Osteoblast (primary cell): ENCODE results near the gene POM121. TPM values are rescaled to one million over a fixed set of nuclear protein-coding genes. Genes with fewer than 3 reads are reported as not detected.
"Not testable (repeated sequence)": the region's sequence is repeated elsewhere in the genome, so short reads cannot be mapped to it uniquely, and the experiment has no call there.

Experiments used
- DNase-seq: peaks from one replicate; pipeline ENCODE4 v3.0.0; 2011; ENCODE audit warnings: low spot score, mixed read lengths; ENCODE audit not compliant: insufficient read length; ENCODE audit errors: missing footprints
- H2AFZ ChIP-seq: 2 replicates; pipeline ENCODE4 v1.6.0; 2011; ENCODE audit warnings: mild to moderate bottlenecking, low read length
- H3K27ac ChIP-seq: 2 replicates; pipeline ENCODE4 v1.5.1; 2011; ENCODE audit warnings: mild to moderate bottlenecking, low read depth, low read length, moderate library complexity
- H3K27me3 ChIP-seq: 2 replicates; pipeline ENCODE4 v1.6.0; 2012; ENCODE audit warnings: mild to moderate bottlenecking, control low read depth, inconsistent platforms, low read length, moderate library complexity; ENCODE audit not compliant: insufficient read depth
- H3K36me3 ChIP-seq: 2 replicates; pipeline ENCODE4 v1.5.1; 2011; ENCODE audit warnings: mild to moderate bottlenecking, low read length, control low read depth, moderate library complexity; ENCODE audit not compliant: insufficient read depth
- H3K4me1 ChIP-seq: 2 replicates; pipeline ENCODE4 v1.5.1; 2011; ENCODE audit warnings: mild to moderate bottlenecking, low read length, control low read depth, moderate library complexity; ENCODE audit not compliant: insufficient read depth
- H3K4me2 ChIP-seq: 2 replicates; pipeline ENCODE4 v1.6.0; 2011; ENCODE audit warnings: mild to moderate bottlenecking, low read length; ENCODE audit not compliant: insufficient read depth
- H3K4me3 ChIP-seq: fragments of 200-600 bp; sonication (generic); 3 replicates; pipeline ENCODE4 v1.5.1; 2012; ENCODE audit warnings: mild to moderate bottlenecking, low read length, inconsistent platforms; ENCODE audit not compliant: insufficient read depth
- H3K79me2 ChIP-seq: 2 replicates; pipeline ENCODE4 v1.6.0; 2012; ENCODE audit warnings: mild to moderate bottlenecking, low read length, control low read depth, inconsistent platforms; ENCODE audit not compliant: insufficient read depth
- H3K9me3 ChIP-seq: 2 replicates; pipeline ENCODE4 v1.5.1; 2011; ENCODE audit warnings: low read depth, low read length, control low read depth
- H4K20me1 ChIP-seq: 2 replicates; pipeline ENCODE4 v1.6.0; 2012; ENCODE audit warnings: mild to moderate bottlenecking, low read length, control low read depth; ENCODE audit not compliant: insufficient read depth
- CTCF ChIP-seq: IDR thresholded peaks from 2 replicates; pipeline ENCODE4 v1.5.1; 2011; ENCODE audit warnings: mild to moderate bottlenecking, low read depth, low read length, moderate library complexity; ENCODE audit errors: extremely low read depth
- total RNA-seq: library from RNA; depleted of rRNA; stranded (reverse); fragments of >200 nt; gene quantifications from 2 replicates; pipeline ENCODE4 v1.2.3, GENCODE V29; 2012

The POM121 gene
- 5.6 and 6.5 TPM in 2 replicates for total RNA-seq

GRCh38 chr7:72924733-72925545 lies at the start of gene POM121:
Gene POM121, plus strand, starts transcription at chr7:72925095. Its CDS starts 27 bp downstream, at chr7:72925122.
- H3K4me2 ChIP-seq, result peak within 1 kb of the TSS; percentile 97
- peaks cover 37% of the 10 kb centered on the region for H3K36me3 ChIP-seq
- DNase-seq, result peak; percentile 99
- H2AFZ ChIP-seq, result peak within 1 kb of the TSS; percentile 83
- peaks cover 11% of the 10 kb centered on the region for H3K4me1 ChIP-seq
- H4K20me1 ChIP-seq, result peaks cover 8% of the 10 kb centered on the region
- H3K4me3 ChIP-seq, result peak within 1 kb of the TSS; percentile 78
- peaks cover 70% of the 10 kb centered on the region for H3K79me2 ChIP-seq
- H3K27ac ChIP-seq, result peak within 1 kb of the TSS; percentile 87
- H3K27me3 ChIP-seq, result no peaks in the 10 kb centered on the region
- TF ChIP-seq CTCF, result no peak
- no peaks in the 10 kb centered on the region for H3K9me3 ChIP-seq

DNA sequence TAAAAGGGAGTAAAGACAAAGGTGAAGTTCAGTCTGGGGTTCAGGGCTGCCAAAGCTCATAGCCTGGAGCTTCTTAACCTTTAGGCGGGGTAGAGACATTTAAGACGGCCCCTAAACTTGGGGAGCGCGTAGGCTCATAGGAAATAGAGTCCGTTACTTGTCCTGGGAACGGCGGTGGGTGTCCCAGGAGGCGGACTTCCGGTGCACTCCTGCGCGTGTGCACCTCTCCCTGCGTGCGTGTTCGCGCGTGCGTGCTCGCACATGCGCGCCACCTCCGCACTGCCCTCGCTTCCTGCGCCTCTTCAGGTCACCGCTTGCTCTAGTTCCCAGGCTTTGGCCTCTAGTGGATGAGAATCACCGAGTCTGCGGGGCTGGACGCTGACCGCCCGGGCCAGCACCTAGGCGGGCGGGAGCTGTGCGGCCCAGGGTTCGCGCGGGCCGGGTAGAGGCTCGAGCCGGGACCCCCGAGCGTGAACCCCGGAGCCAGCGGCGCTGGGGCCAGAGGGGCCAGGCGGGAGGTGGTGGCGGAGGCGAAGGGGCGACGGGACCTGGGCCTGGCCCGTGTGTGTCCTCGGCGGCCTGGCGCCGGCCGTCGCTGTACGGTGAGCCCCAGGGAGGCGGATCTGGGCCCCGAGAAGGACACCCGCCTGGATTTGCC lies 45.7 kb upstream of the POM121 start:
- not testable (repeated sequence) for H3K9me3 ChIP-seq, H3K4me1 ChIP-seq, H3K27me3 ChIP-seq, H3K36me3 ChIP-seq, H4K20me1 ChIP-seq
- Histone ChIP-seq H2AFZ (peak overlapping the region; percentile 90), H3K27ac (peak overlapping the region; percentile 88), H3K4me3 (peak overlapping the region; percentile 83), H3K4me2 (peak overlapping the region; percentile 84), H3K79me2 (peaks cover 25% of the 10 kb centered on the region)
- DNase-seq, result peak; percentile 87

GRCh38 chr7:72879737-72880215 lies 45.1 kb upstream of the POM121 start:
- Histone ChIP-seq H2AFZ (peak overlapping the region; percentile 72), H3K4me3 (peak overlapping the region; percentile 83), H3K4me2 (peak overlapping the region; percentile 84), H3K79me2 (peaks cover 25% of the 10 kb centered on the region), H3K27ac (peak overlapping the region; percentile 88)
- H3K9me3 ChIP-seq, H3K4me1 ChIP-seq, H4K20me1 ChIP-seq, H3K36me3 ChIP-seq, H3K27me3 ChIP-seq: not testable (repeated sequence)
- peak; percentile 84 for DNase-seq

- H3K4me3 ChIP-seq, H3K27me3 ChIP-seq, H4K20me1 ChIP-seq, H2AFZ ChIP-seq, H3K4me1 ChIP-seq, H3K27ac ChIP-seq, H3K9me3 ChIP-seq, H3K4me2 ChIP-seq, DNase-seq: not testable (repeated sequence)
- H3K79me2 ChIP-seq, result peaks cover 19% of the 10 kb centered on the region
- peaks cover 10% of the 10 kb centered on the region for H3K36me3 ChIP-seq
These were observed 33.1 kb upstream of the POM121 start for GRCh38 chr7:72891750-72892149.

GRCh38 chr7:72904740-72905139 lies 20.2 kb upstream of the POM121 start:
- H3K79me2 ChIP-seq, result peaks cover 37% of the 10 kb centered on the region
- not testable (repeated sequence) for H3K9me3 ChIP-seq, DNase-seq, H2AFZ ChIP-seq, H3K4me1 ChIP-seq, H3K27ac ChIP-seq, H4K20me1 ChIP-seq, H3K27me3 ChIP-seq, H3K4me2 ChIP-seq, H3K4me3 ChIP-seq
- peaks cover 17% of the 10 kb centered on the region for H3K36me3 ChIP-seq

GRCh38 chr7:72908422-72908821 lies 16.5 kb upstream of the POM121 start:
- not testable (repeated sequence) for H3K27ac ChIP-seq, H3K36me3 ChIP-seq, H2AFZ ChIP-seq, H3K4me2 ChIP-seq, H4K20me1 ChIP-seq, H3K9me3 ChIP-seq, H3K27me3 ChIP-seq, H3K4me3 ChIP-seq, DNase-seq, H3K4me1 ChIP-seq
- H3K79me2 ChIP-seq, result peaks cover 40% of the 10 kb centered on the region

DNA sequence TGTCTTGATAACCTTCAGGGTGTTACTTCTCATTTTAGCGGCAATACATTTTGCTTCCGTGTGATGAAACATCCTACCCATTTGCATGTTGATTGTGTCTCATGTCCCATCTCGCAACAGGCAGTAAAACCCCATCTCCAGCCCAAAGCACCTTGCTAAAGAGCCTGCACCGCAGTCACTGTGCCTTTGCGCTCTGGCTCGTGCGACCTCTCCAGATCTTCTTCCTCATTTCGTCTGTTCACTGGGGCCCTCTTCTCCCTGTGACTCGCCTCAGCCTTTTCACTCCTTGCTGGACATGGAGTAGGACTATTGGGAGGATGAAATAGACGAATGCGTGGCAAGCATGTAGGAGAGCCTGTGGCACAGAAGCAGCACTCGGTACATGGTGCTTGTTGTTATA lies 13.5 kb upstream of the POM121 start:
- not testable (repeated sequence) for H3K9me3 ChIP-seq, H3K27ac ChIP-seq, H3K27me3 ChIP-seq, H3K4me1 ChIP-seq, DNase-seq, H4K20me1 ChIP-seq, H2AFZ ChIP-seq, H3K36me3 ChIP-seq, H3K4me2 ChIP-seq, H3K4me3 ChIP-seq
- peaks cover 36% of the 10 kb centered on the region for H3K79me2 ChIP-seq

DNA sequence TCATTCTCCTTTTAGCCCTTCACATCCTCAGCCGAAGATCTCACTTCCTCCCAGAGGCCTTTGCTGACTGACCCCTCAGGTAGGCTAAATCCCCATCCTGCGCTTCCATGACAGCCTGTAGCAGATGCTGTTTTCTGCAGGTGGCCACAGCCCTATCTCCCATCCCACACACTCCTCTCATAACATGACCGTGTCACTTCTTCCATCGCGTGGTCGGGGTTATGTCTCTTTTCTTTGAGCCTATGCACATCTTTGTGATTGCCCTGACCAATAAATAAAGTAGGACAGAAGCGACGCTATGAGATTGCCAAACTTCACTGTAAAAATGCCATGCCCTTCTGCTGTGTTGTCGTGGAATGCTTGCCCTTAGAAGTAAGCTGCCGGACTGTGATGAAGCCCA lies 11.1 kb upstream of the POM121 start:
- H4K20me1 ChIP-seq, H3K9me3 ChIP-seq, H3K4me1 ChIP-seq, H3K27me3 ChIP-seq, DNase-seq, H3K4me2 ChIP-seq, H2AFZ ChIP-seq, H3K4me3 ChIP-seq, H3K27ac ChIP-seq, H3K36me3 ChIP-seq: not testable (repeated sequence)
- H3K79me2 ChIP-seq, result peaks cover 37% of the 10 kb centered on the region
